Keratinocyte (primary cell): Measurements from ENCODE around the gene FN3KRP. TPM values are rescaled to one million over a fixed set of nuclear protein-coding genes. Genes with fewer than 3 reads are reported as not detected.

ENCODE experiments used
- DNase-seq: peaks from one replicate; pipeline ENCODE4 v3.0.0-alpha.2; 2011; ENCODE audit warnings: low read depth, missing footprints, low spot score
- FAIRE-seq: peaks from 2 replicates; lab custom pipeline; 2011; peaks lifted over from hg19 to GRCh38; lab: Jason Lieb, UNC
- H2AFZ ChIP-seq: 2 replicates; pipeline ENCODE4 v1.6.0; 2012; ENCODE audit warnings: low read length, control low read depth, inconsistent platforms; ENCODE audit not compliant: control insufficient read depth
- H3K27ac ChIP-seq: 2 replicates; pipeline ENCODE4 v1.5.1; 2011; ENCODE audit warnings: low read length; ENCODE audit not compliant: control insufficient read depth, insufficient read depth
- H3K27me3 ChIP-seq: 3 replicates; pipeline ENCODE4 v1.6.0; 2011; ENCODE audit warnings: low read length; ENCODE audit not compliant: control insufficient read depth, insufficient read depth; ENCODE audit errors: extremely low read depth
- H3K36me3 ChIP-seq, 2 experiments: 2 replicates in 1 of 2; 3 replicates in 1 of 2; pipeline ENCODE4 v1.5.1; 2011; ENCODE audit warnings: low read length in 2 of 2, mild to moderate bottlenecking in 1 of 2; ENCODE audit not compliant: control insufficient read depth in 2 of 2, insufficient read depth in 2 of 2; ENCODE audit errors: extremely low read depth in 1 of 2
- H3K4me1 ChIP-seq: 3 replicates; pipeline ENCODE4 v1.5.1; 2011; ENCODE audit warnings: low read length; ENCODE audit not compliant: control insufficient read depth, insufficient read depth; ENCODE audit errors: extremely low read depth
- H3K4me2 ChIP-seq: 3 replicates; pipeline ENCODE4 v1.6.0; 2011; ENCODE audit warnings: low read depth, low read length; ENCODE audit not compliant: control insufficient read depth, insufficient read depth; ENCODE audit errors: extremely low read depth
- H3K4me3 ChIP-seq, 3 experiments: fragments of 200-600 bp in 1 of 3; sonication (generic) in 1 of 3; 2 replicates in 2 of 3; 3 replicates in 1 of 3; pipeline ENCODE4 v1.5.1; 2011 to 2016; ENCODE audit warnings: low read length in 3 of 3, mild to moderate bottlenecking in 3 of 3, control low read depth in 2 of 3, inconsistent platforms in 1 of 3, low read depth in 1 of 3, mixed read lengths in 1 of 3, mixed run types in 1 of 3, moderate library complexity in 1 of 3; ENCODE audit not compliant: control insufficient read depth in 2 of 3, insufficient read depth in 2 of 3; ENCODE audit errors: extremely low read depth in 1 of 3
- H3K79me2 ChIP-seq: 2 replicates; pipeline ENCODE4 v1.6.0; 2012; ENCODE audit warnings: low read length; ENCODE audit not compliant: control insufficient read depth, insufficient read depth
- H3K9ac ChIP-seq: 3 replicates; pipeline ENCODE4 v1.6.0; 2011; ENCODE audit warnings: low read length; ENCODE audit not compliant: control insufficient read depth, insufficient read depth; ENCODE audit errors: extremely low read depth
- H3K9me1 ChIP-seq: 3 replicates; pipeline ENCODE4 v1.6.0; 2011; ENCODE audit warnings: low read length; ENCODE audit not compliant: control insufficient read depth, insufficient read depth; ENCODE audit errors: extremely low read depth
- H3K9me3 ChIP-seq: 2 replicates; pipeline ENCODE4 v1.5.1; 2012; ENCODE audit warnings: low read depth, low read length; ENCODE audit not compliant: control insufficient read depth
- H4K20me1 ChIP-seq: 3 replicates; pipeline ENCODE4 v1.6.0; 2011; ENCODE audit warnings: low read length; ENCODE audit not compliant: control insufficient read depth, insufficient read depth; ENCODE audit errors: extremely low read depth
- CTCF ChIP-seq, 3 experiments: IDR thresholded peaks in 1 of 3; conservative IDR thresholded peaks in 1 of 3; optimal IDR thresholded peaks in 1 of 3; 2 replicates in 2 of 3; 3 replicates in 1 of 3; pipeline versions ENCODE3 to v1.5.1; 2011; ENCODE audit warnings: low read length in 3 of 3, mild to moderate bottlenecking in 3 of 3, moderate library complexity in 2 of 3, control low read depth in 1 of 3, inconsistent platforms in 1 of 3; ENCODE audit not compliant: insufficient read depth in 2 of 3; ENCODE audit errors: extremely low read depth in 1 of 3
- EZH2 ChIP-seq: IDR thresholded peaks from one replicate; pipeline ENCODE4 v1.6.1; 2012; ENCODE audit warnings: inconsistent platforms, mild to moderate bottlenecking, low read length, moderate library complexity
- dilution Hi-C: fragments of 300-500 bp; cut with MboI; formaldehyde crosslinking; loops from one replicate; pipeline ENCODE4 v1.7.0; 2020; ENCODE audit warnings: low sequenced_read_pairs; ENCODE audit not compliant: extremely low pct_ligation_motif_present
- polyA plus RNA-seq, 5 experiments: library from polyadenylated mRNA; depleted of rRNA in 3 of 5; stranded (reverse) in 3 of 5; stranded (forward) in 1 of 5; unstranded in 1 of 5; fragments of >200 nt; gene quantifications; 1 replicate in 1 of 5; 2 replicates in 3 of 5; 3 replicates in 1 of 5; pipeline versions ENCODE4 v1.2.1 to v1.2.3, GENCODE V29; 2011 to 2012; ENCODE audit warnings: missing spikeins in 2 of 5, low read depth in 1 of 5, low replicate concordance in 1 of 5

FN3KRP gene
- polyA plus RNA-seq, 1 donor (not counting 4 experiments of a cell fraction or from before 2014, with no cell fraction given), result 25.7 TPM

- Histone ChIP-seq H2AFZ (no peak overlapping the region), H3K9me3 (peaks cover 2% of the 10 kb centered on the region), H3K27ac (no peak overlapping the region), H3K9ac (no peak overlapping the region), H3K36me3 (peaks cover 0 to 5% of the 10 kb centered on the region in 2 experiments), H4K20me1 (no peaks in the 10 kb centered on the region), H3K4me3 (no peak overlapping the region), H3K79me2 (no peaks in the 10 kb centered on the region), H3K4me2 (no peak overlapping the region), H3K4me1 (peaks cover 2% of the 10 kb centered on the region), H3K27me3 (no peaks in the 10 kb centered on the region), H3K9me1 (no peaks in the 10 kb centered on the region)
- FAIRE-seq (no peak), DNase-seq (no peak)
- no peak for TF ChIP-seq EZH2
- no peak for TF ChIP-seq CTCF (optimal IDR thresholded peaks at IDR 0.05 in 1 of 3, IDR thresholded peaks at IDR 0.05 in 1 of 3, conservative IDR thresholded peaks at IDR 0.05 in 1 of 3; ENCODE audit: extremely low read depth in 1 of 3, insufficient read depth in 2 of 3, low read length in 3 of 3)
- dilution Hi-C loops, result no loop called here
These were observed 15.7 kb downstream of the FN3KRP start for GRCh38 chr17:82732118-82732743.

GRCh38 chr17:82734987-82735866, 18.7 kb downstream of the FN3KRP start, which contains the start of gene FN3K:
FN3K (plus strand) TSS chr17:82735615; CDS start chr17:82735637, 22 bp downstream.
- Histone ChIP-seq H3K4me1 (peaks cover 2% of the 10 kb centered on the region), H3K9me1 (no peaks in the 10 kb centered on the region), H3K27me3 (no peaks in the 10 kb centered on the region), H3K4me3 (peak within 1 kb of the TSS; percentile 42 to 51 (median 48)), H3K9me3 (peaks cover 2% of the 10 kb centered on the region), H4K20me1 (no peaks in the 10 kb centered on the region), H2AFZ (peak within 1 kb of the TSS; percentile 69), H3K27ac (no peak within 1 kb of the TSS), H3K36me3 (peaks cover 0 to 4% of the 10 kb centered on the region in 2 experiments), H3K79me2 (no peaks in the 10 kb centered on the region), H3K4me2 (peak within 1 kb of the TSS; percentile 64), H3K9ac (peak within 1 kb of the TSS; percentile 41)
- dilution Hi-C loops, result no loop called here
- DNase-seq, result no peak
- FAIRE-seq, result no peak
- TF ChIP-seq CTCF (optimal IDR thresholded peaks at IDR 0.05 in 1 of 3, IDR thresholded peaks at IDR 0.05 in 1 of 3, conservative IDR thresholded peaks at IDR 0.05 in 1 of 3; ENCODE audit: extremely low read depth in 1 of 3, insufficient read depth in 2 of 3, low read length in 3 of 3), result no peak
- TF ChIP-seq EZH2, result no peak
